Amygdala (tissue), 56 donors: Measurements from ENCODE around the gene RNF212.

Experiments
- DNase-seq, 56 donors: peaks; one replicate each; lab custom pipeline; 2025; lab: John Stamatoyannopoulos, UW

RNF212 gene

DNA sequence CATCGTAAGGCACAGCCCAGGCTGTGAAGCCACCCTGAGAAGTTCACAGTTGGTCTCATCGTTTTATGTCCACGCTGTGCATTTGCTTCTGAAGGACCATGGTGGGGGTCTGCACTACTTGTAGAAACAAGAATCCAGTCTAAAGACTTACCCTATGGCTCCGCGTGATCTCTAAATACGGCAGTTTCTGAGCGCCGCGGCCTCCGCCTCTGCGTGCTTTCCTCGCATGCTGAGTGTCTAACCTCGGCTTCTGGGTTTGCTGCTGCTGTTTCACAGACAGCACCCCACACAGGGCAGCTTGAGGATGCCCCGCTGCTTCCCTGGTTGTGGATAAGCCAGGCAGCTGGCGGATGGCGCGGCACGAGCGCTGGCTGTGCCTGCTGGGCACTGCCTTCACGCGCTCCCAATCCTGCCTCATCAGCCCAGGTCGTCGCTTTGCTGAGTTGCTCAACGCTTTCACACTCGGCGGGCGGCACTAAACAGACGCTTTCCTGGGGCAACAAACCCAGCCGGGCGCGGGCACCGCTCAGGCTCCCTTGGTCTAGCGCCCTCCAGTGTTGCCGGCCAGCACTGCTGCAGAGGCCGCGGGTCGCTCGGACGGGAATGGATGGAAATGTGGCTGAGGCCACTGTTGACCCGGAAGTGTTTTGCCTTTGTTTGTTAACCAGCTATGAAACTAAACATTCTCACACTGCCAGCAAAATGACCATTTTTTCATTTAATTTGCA, 62.7 kb downstream of the RNF212 start:
- DNase-seq: peak in 20 of 56 donors; percentile 24 to 84 (median 54)

DNA sequence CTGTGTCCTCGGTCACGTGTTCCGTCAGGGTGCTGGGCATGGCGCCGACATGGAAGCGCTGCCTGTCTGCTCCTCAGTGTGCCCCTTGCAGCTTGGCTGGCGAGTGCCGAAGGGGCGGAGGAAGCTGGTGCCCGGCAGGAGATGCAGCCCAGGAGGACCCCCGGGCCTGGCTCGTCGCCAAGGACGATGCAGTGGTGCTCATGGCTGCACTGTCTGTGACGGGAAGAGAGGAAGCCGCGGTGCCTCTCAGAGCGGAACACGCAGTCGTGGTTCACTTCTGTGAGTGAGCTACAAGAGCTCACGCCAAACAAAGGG, 63.8 kb downstream of the RNF212 start:
- DNase-seq: no peak

GRCh38 chr4:1048773-1049590, 64.4 kb downstream of the RNF212 start:
- no peak for DNase-seq

DNA sequence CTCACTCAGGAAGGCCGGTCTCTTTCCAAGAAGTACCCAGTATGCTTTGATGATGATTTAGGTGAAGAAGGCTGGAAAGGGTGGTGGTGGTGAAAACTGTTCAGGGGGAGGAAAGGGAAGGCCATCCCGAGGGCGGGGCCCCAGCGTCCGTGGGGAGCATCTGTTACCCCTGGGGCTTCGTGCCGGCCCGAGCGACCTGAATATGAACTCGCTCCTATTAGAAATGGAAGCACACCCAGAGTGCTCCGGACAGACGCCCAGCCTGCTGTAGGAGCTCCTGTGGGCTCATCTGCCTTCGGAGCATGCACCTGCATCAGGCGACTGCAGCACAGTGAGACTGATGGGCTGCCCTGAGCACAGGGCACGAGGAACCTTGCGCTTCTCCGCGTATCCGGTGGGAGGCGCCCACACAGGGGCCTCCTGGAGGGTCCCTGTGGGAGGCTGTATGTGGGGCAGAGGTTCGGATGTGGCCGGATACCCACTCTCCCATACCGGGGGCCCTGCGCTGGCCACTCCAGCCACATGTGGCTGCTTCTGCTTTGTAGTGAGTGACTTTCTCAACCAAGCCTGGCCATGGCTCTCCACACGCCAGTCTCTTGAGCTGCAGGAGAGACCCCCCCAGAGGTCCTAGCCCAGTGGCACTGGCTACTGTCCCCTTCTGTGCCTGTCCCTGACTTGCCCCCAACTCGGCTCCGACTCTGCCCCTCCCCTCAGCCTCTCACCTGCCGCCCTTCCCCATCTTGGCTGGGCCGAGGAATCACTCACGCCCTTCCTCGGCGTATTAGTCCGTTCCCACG, 65.2 kb downstream of the RNF212 start:
- DNase-seq: no peak

DNA sequence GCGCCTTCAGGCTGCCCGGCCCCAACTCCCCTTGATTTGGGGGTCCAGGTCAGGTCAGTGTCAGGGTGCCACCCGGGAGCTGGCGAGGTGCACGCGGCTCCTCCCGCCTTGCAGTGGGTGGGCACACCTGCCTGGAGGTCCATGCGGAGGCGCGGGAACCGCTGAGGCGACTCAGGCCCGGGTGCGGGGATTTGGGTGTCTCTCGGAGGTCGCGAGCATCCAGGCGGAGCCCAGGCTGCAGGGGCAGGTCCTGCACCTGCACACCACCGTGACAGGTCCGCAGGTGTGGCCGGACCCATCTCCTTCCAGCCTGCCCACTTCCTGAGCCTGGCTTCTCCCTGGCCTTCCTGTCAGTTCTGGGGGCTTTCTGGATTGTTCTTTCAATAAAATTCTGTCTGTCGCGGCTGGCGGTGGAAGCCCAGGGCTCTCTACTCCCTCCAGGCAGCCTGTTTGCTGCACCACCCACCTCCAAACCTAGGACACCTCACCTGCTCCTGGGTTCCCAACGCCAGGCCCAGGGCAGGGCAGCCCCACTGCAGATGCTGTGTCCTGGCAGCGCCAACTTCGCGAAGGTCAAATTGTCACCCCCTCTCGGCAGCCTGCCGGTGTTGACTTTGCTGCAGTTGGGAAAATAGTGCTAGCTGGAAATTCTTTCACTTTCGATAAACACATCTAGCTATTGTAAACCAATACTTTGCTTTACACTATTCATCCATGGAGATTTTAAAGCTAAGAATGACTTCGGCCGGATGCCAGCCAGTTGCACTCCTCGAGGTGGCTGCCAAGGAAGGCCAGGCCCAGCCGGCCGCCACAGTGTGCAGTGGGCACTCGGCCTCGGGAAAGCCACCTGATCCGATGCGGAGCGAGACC, 66.0 kb downstream of the RNF212 start:
- no peak for DNase-seq

GRCh38 chr4:1046581-1047011, 66.8 kb downstream of the RNF212 start:
- DNase-seq: peak in 37 of 56 donors; percentile 21 to 80 (median 42)

- DNase-seq: peak in 7 of 56 donors; percentile 33 to 62 (median 46)
Measured at GRCh38 chr4:1045595-1046201, 67.7 kb downstream of the RNF212 start.

- peak in 1 of 56 donors; percentile 50 for DNase-seq
Measured at GRCh38 chr4:1045193-1045594, 68.2 kb downstream of the RNF212 start.

GRCh38 chr4:1044469-1045192, 68.7 kb downstream of the RNF212 start:
- DNase-seq: no peak

- peak in 37 of 56 donors; percentile 15 to 92 (median 55) for DNase-seq
Measured at GRCh38 chr4:1043651-1044468, 69.5 kb downstream of the RNF212 start.

DNA sequence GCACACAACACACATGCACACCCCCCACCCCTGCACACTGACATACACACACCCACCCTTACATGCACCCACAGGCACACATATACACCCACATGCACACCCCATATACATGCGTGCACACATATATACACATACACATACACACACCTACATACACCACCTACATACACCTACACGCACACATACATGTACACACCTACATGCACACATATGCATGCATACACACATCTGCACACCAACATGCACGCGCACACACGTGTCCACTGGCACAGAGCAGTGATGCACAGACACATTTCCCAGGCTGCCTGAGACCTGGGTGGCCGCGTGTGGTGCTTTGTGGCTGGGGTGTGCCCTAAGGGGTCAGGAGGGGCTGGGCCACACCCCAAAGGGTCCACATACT, 70.2 kb downstream of the RNF212 start:
- no peak for DNase-seq

DNA sequence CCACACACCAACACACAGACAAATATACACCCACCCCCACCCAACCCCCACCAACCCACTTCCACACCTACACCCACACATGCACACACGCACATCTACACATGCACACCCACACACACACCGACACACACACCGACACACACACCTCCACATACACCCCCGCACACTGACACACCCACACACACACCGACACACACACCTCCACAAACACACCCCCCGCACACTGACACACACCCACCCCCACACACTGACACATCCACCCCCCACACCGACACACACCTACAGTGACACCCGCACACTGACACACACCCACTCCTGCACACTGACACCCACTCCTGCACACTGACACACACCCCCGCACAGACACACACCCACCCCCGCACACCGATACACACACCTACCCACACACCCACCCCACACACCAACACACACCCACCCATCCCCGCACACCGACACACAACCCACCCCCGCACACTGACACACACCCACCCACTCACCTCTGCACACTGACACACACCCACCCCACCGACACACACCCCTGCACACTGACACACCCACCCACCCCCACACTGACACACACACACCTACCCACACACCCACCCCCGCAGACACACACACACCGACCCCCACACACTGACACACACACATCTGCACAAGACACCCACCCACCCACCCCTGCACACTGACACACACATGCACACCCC, 70.9 kb downstream of the RNF212 start:
- peak in 1 of 56 donors; percentile 63 for DNase-seq

DNA sequence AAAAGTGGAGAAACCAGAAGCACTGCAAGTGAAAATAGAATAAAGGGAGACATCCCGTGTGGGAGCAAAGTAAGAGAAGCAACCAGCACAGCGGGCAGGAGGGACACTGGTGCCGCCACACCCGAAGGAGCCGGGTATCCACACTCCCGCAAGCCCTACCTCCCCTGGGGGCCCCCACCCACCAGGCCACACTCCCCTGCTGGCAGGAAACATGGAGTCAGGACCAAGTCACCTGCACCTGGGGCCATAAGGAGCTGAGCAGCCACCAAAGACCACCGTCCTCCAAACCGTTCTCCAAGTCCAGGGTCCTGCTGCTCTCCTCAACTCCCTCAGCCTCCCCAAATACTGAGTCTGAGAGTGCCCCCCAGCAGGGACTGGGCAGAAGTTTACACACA, 71.4 kb downstream of the RNF212 start:
- DNase-seq: no peak

GRCh38 chr4:1041147-1041935, 72.0 kb downstream of the RNF212 start:
- peak in 5 of 56 donors; percentile 19 to 35 (median 24) for DNase-seq

- no peak for DNase-seq
Measured at GRCh38 chr4:1040344-1041146, 72.8 kb downstream of the RNF212 start.
